Measurements from ENCODE around the gene GARRE1.
"Not testable (repeated sequence)": the region's sequence is repeated elsewhere in the genome, so short reads cannot be mapped to it uniquely, and the experiment has no call there.

GARRE1 gene

DNA sequence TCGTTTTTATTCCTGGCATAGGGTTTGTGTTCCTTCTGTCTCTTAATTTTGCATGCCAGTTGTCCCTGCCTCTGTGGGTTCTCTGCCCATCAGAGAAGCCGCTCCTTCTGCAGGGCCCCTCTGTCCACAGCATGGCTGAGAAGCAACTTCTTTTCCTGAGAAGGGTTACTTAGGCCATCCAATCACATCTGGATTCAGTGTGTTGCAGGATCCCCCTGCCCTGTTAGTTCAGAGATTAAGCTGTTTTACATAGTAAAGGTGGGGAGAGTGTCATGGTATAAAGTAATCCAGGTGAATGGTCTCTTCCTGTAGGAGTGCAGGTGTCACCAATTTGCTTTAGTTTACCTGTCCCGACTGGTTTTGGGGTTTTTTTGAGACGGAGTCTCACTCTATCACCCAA, 22.9 kb upstream of the GARRE1 start:
- DNase-seq (ENCODE audit: low read depth), result no peak

DNA sequence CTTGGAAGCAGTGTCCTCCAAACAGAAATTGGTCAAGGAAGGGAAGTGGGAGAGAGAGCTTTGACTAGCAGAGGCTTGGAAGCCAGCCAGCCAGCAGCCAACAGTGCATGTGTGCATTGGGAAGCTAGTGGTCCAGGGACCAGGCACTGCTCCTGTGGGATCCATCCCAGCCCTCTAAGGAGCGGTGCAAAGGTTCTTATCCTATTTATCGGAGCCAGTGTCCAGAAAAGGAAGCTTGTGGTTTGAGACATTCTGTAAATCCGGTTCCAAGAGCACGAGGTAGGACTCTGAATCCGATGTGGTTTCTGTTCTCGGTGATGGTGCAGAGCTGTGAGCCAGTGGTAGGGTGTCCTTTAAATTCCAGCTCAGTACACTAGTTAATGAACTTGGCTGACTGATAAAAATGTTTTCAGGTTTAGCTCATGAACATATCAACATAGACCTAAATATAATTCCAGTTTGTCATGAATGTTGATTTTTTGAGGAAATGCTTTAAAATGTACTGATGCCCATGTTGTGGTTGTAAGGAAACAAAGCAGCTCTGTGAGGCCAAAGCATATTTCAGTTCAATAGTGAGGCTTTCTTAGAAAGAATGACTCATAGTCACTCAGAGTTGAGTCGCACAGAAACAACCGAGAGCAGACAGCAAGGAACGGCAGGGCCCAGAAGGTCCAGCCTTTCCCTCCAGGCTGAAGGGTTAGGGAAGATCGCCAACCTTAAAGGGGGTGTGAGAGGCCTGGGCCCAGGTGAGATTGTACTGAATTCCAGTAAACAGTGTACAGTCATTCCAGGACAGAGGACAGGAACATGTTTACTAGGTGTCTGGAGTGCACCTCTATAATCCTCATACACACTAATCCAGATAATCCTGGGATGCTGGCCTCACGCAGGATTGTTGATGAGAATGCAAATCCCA, 21.5 kb upstream of the GARRE1 start:
- peak; percentile 79 for DNase-seq (ENCODE audit: low read depth)

DNA sequence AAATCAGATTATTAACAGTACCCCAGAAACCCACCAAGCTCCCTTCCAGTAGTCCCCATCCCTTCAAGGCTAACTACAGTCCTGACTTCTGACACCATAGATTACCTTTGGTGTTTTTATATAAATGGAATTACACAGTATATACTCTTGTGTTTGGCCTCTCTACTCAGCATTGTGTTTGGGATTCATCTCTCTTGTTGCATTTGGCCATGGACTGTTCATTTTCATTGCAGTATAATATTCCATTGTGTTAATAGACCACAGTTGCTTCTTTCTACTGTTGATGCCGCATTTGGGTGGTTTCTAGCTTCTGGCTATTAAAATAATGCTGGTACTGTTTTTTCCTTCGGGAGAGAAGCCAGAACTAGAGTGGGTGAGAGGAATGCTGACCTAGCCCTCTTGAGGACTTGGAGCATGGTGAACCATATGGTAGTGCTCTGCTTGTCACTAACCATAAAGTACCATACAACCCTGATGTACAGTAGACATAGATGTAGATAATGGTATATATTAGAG, 18.9 kb upstream of the GARRE1 start:
- DNase-seq (ENCODE audit: low read depth), result no peak

DNA sequence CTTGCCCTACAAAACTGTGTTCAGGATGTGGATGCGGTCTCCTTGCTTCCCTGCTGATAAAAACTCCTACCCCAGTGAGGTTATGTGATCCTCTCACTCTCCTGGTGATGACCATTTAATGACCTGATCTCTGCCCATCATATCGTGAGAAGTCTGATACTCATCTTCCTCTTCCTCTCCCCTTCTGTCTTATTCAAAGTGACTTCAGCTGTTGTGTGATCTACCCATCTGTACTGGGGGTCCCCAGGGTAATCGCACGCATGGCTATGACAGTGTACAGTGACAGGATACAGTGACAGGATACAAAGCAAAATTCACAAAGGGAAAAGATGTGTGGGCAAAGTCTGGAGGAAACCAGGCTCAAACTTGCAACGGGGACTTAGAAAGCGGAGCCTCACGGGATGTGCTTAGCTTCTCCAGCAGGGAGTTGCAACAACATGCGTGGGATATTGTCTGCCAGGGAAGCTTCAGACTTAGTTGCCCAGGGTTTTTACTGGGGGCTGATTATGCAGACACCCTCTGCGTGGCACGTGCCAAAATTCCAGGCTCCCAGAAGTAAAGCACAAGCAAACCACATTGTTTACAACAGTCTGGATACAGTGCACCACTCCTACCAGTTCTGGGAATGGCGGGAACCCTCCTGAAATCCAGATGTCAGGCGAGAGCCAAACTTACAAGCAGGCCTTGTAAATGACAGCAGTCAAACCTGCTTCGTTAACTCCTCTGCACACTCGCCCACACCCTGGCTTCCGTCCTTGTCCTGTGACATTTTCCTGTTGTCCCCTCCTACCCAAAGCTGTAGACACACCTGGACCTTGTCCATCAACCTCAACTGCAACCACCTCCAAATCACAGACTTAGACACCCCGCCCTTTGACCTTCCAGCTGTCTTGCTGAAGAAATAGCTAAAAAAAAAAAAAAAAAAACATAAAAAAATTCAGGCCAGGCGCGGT, 18.0 kb upstream of the GARRE1 start:
- peak; percentile 47 for DNase-seq (ENCODE audit: low read depth)

DNA sequence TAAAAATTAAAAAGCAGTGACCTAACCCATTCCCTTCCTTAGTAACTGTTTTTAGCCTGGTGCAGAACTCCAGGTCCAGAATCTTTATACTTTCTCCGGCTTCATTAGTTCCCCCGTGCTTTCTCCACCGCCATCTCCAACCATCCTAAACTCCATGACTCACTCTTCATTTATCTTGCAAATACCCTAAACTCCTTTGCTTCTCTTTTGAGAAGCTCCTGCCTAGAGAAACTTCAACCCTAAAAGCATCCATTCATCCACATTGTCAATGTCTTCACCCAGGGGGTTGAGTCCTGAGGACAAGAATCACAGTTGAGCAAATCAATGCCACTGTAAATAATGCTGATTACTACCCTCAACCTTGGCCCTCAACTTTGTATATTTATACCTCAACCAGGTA, 17.1 kb upstream of the GARRE1 start:
- DNase-seq (ENCODE audit: low read depth), result no peak

DNA sequence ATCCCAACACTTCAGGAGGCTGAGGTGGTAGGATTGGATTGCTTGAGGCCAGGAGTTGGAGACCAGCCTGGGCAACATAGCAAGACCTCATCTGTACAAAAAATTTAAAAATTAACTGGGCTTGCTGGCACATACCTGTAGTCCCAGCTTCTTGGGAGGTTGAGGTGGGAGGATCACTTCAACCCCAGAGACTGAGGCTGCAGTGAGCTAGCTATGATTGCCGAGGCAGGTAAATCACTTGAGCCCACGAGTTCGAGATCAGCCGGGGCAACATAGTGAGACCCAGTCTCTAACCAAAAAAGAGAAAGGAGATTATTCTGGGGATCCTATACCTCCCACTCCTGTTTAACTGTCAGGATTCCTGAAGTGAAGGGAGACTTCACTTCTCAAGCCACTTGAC, 16.4 kb upstream of the GARRE1 start:
- DNase-seq (ENCODE audit: low read depth), result no peak

DNA sequence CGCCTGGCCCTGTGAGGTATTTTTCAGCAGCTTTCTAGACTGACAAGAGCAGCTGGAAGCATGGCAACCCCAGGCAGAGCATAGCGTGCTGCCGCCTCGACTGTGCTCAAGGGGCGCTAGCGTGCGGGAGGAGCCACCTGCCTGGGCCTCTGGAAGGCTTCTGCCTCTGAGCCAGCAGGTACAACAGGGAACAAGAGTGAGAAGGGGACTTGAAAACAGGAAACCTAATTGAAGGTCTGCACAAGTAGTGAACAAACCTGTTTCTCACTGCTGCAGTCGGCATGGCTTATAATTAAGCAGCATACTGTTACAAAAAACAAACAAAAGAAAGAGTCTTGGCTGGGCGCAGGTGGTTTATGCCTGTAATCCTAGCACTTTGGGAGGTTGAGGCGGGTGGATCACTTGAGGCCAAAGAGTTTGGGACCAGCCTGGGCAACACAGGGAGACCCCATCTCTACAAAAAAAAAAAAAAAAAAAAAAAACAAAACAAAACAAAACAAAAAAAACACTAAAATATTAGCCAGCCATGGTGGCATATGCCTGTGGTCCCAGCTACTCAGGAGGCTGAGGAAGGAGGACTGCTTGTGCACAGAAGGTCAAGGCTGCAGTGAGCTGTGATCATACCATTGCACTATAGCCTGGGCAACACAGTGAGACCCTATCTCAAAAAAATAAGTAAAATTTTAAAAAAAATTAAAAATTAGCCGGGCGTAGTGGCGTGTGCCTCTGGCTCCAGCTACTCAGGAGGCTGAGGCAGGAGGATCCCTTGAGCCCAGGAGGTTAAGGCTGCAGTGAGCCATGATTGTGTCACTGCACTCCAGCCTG, 12.6 kb upstream of the GARRE1 start:
- no peak for DNase-seq (ENCODE audit: low read depth)

DNA sequence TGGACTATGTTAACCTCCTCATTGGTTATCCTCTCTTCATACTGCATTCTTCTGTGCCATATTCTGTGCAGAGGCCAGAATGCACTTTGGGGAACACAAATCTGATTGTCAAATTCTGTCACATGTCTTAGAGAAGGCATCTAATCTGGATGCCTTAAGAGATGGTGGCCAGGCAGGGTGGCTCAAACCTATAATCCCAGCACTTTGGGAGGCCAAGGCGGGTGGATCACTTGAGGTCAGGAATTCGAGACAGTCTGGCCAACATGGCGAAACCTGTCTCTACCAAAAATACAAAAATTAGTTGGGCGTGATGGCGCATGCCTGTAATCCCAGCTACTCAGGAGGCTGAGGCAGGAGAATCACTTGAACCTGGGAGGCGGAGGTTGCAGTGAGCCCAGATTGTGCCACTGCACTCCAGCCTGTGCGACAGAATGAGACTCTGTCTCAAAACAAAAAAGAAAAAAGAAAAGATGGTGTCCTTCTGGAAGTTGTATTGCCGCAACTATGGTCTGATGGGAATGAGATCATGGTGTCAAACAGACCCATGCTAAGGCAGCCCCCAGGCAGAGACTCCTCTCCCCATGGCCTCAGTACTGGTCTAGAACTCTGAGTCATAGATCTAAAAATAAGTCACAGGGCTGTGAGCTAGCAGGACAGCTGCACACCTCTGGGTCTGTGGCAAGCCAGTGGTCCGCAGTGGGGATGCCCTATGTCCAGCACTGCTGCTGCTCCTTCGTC, 11.0 kb upstream of the GARRE1 start:
- DNase-seq (ENCODE audit: low read depth), result not testable (repeated sequence)

DNA sequence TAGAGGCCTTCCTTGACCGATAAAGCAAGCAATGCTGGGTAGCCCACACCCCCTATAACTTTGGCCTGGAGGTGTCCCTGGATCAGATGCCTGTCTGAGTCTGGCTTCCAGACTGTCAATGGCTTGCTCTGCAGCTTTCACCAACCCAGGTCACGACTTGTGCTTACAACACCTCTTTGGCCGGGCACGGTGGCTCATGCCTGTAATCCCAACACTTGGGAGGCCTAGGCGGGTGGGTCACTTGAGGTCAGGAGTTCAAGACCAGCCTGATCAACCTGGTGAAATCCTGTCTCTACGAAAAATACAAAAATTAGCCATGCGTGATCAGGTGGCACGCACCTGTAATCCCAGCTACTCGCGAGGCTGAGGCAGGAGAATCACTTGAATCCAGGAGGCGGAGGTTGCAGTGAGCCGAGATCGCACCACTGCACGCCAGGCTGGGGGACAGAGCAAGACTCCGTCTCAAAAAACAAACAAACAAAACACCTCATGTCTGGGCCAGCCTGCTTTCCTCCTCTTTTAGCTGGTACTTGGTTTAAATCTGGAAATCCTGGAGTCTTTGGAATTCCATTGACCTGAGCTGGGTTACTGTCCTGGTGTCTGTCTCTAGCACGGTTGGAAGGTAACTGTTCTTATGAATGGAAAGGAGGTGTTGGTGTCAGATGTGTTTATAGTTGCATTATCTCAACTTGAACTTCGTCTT, 10.3 kb upstream of the GARRE1 start:
- DNase-seq (ENCODE audit: low read depth), result no peak

DNA sequence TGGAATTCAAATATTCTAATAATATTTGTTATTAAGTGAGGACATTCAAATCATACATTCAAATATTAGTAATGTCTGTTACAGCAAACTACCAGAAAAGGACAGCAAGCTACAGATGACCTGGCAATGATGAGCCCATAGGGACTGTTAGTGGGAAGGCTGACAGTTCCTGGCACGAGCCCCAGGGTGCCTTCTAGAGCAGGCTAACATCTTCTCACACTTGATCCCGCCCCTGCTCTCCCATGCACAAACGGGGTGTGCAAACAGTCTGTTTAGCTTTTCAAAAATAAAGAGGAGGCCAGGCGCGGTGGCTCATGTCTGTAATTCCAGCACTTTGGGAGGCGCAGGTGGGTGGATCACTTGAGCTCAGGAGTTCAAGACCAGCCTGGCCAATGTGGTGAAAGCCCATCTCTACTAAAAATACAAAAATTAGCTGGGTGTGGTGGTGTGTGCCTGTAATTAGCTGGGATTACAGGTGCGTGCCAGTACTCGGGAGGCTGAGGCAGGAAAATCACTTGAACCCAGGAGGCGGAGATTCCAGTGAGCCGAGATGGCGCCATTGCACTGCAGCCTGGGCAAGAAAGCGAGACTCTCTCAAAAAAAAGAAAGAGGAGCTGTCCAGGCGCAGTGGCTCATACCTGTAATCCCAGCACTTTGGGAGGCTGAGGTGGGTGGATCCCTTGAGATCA, 9.6 kb upstream of the GARRE1 start:
- DNase-seq (ENCODE audit: low read depth), result no peak

DNA sequence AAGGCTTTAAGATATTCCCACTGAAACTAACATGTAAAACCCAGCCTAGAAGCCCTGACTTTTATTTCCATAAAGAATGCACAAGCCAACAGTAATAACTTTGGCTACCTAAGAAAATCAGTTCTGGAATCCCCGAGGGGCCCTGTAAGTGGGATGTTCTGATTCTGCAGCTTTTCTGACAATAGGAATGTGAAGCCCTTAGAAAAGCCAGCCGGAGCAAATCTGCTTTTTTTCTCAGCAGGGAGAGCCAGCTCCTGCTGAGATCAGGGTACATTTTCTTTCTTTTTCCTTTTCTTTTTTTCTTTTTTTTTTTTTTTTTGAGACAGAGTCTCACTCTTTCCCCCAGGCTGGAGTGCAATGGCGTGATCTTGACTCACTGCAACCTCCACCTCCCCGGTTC, 8.0 kb upstream of the GARRE1 start:
- DNase-seq (ENCODE audit: low read depth), result no peak

DNA sequence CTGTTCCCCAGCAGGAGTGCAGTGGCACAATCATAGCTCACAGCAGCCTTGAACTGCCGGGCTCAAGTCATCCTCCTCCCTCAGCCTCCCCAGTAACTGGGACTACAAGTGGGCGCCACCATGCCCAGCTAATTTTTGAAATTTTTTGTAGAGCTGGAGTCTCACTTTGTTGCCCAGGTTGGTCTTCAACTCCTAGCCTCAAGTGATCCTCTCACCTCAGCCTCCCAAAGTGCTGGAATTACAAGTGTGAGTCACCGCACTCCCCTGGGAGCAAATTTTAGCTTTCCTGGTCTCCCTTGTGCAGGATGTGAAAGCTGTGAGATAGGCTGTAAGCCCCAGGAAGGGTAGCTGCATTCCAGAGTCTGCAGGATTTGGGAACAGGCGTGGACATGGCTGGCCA, 5.4 kb upstream of the GARRE1 start:
- no peak for DNase-seq (ENCODE audit: low read depth)

DNA sequence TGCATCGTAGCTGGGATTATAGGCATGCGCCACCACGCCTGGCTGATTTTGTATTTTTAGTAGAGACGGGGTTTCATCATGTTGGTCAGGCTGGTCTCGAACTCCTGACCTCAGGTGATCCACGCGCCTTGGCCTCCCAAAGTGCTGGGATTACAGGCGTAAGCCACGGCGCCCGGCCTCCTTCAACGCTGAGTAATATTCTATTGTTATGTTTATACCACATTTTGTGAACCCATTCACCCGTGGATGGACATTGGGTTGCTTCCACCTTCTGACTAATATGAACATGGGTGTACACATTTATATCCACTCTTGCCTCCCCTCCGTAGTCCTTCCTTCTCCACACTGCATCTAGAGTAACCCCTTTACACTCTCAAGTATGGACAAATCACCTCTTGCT, 1.2 kb upstream of the GARRE1 start:
- not testable (repeated sequence) for DNase-seq (ENCODE audit: low read depth)

DNA sequence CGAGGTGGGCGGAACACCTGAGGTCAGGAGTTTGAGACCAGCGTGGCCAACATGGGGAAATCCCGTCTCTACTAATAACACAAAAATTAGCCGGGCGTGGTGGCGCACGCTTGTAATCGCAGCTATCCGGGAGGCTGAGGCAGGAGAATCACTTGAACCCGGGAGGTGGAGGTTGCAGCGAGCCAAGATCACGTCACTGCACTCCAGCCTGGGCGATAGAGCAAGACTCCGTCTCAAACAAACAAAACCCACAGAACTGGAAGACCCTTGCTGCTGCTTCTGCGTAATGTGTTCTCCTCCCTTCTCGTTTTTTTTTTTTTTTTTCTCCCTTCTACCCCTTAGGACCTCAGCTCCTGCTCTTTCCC, 691 bp upstream of the GARRE1 start:
- DNase-seq (ENCODE audit: low read depth), result not testable (repeated sequence)

DNA sequence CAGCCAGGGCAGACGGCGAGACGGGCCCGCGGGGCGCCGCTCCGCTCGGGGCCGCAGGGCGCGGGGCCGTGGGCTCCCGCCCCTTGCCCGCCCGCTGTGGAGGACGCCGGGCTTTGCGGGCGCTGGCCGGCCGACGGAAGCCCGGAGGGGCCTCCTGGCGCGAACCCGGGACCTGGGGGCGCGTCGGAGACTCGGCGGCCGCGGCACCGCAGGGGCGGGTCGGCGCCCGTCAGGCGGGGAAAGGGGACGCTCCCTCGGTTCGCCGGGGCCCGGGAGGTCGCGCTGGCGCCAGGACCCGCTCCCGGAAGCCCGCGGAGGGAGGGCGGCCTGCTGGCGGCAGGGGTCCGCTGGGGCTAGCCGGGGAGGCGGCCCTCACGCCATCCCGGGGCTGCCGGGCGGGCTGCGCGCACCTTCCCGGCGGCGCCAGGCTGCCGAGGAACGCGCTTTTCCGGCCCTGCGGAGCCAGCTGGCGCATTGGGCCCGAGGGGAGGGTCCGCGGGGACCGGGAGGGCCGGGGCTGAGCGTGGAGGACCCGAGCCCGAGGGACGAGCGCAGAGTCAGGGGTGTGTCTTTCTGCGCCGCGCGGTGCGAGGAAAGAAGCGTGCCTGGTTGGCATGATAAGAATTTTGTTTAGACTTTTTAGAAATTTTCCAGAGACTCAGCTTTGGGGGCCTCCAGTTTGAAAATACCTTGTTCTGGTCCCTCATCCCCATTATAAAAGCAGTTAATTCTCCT, 511 bp downstream of the GARRE1 start:
- no peak for DNase-seq (ENCODE audit: low read depth)

DNA sequence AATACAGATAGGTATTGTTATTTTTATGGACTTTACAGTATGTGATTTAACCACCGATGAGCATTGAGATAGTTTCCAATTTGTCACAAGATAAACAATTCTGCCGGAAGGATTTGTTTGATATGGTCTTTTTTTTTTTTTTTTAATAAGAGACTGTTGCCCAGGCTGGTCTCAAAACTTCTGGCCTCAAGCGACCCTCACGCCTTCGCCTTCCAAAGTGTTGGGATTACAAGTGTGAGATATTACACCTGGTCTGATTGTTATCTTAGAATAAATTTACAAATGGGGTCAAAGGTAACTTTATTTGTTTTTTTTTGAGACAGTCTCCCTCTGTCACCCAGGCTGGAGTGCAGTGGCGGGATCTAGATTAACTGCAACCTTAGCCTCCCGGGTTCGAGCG, 1.2 kb downstream of the GARRE1 start:
- no peak for DNase-seq (ENCODE audit: low read depth)

DNA sequence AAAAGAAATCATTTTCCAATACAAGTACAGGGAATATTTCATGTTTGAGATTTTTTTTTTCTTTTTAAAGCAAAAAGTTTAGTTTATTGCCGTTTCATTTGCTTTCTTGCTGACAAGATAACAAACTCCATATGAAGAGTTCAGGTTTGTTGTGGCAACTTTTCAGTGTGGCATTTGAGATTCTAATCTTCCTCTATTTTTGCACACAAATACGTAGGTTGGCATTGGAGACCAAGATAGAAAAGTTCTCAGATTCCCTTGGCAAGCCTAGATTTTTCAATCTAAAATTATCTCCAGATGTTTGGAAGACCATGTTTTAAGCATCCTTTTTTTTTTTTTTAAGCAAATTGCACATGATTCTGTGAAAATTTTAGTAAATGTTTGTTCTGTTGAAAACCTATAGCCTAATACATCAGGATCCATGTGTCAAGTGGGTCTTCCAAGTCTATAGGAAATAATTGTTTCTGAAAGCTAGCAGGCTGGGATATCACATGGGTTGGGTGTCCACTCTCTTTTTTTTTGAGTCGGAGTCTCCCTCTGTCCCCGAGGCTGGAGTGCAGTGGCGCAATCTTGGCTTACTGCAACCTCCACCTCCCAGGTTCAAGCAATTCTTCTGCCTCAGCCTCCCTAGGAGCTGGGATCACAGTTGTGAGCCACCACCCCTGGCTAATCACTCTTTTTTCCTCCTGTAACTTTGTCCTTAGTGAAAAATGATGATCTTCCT, 2.6 kb downstream of the GARRE1 start:
- peak; percentile 23 for DNase-seq (ENCODE audit: low read depth)

DNA sequence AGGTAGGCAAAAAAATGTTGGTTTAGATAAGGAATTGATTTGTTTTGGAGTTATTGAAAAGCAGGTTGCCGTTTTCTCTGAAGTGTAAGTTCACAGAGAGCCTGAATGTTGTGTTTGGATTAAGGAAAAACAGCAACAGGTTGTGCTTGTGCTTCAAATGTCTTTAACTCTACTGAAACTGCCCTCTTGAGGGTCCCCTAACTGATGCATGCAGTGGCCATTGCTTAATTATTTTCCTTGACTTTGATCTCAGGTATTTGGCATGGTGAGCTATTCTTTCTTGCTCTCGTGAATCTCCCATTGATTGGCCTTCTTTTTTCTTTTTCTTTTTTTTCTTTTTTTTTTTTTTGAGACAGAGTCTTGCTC, 3.2 kb downstream of the GARRE1 start:
- DNase-seq (ENCODE audit: low read depth), result no peak
